IPS-18c (cell line): ENCODE results near the gene CHD6.

Experiments
- H3K4me3 ChIP-seq: 2 replicates; pipeline ENCODE4 v1.7.0; 2013; ENCODE audit warnings: low read depth, mild to moderate bottlenecking, low read length, moderate library complexity; ENCODE audit not compliant: insufficient read depth
- H3K9me3 ChIP-seq: one replicate; pipeline ENCODE4 v1.6.1; 2013; ENCODE audit warnings: mild to moderate bottlenecking, low read length, moderate library complexity; ENCODE audit not compliant: control insufficient read depth, insufficient read depth

The CHD6 gene

GRCh38 chr20:41534170-41534569 is 84.0 kb downstream of the CHD6 start:
- H3K9me3 ChIP-seq, result no peaks in the 10 kb centered on the region
- H3K4me3 ChIP-seq, result no peak overlapping the region

GRCh38 chr20:41533537-41534136 is 84.5 kb downstream of the CHD6 start:
- H3K9me3 ChIP-seq, result no peaks in the 10 kb centered on the region
- no peak overlapping the region for H3K4me3 ChIP-seq

- no peaks in the 10 kb centered on the region for H3K9me3 ChIP-seq
- H3K4me3 ChIP-seq, result no peak overlapping the region
Measured at GRCh38 chr20:41532935-41533334, 85.2 kb downstream of the CHD6 start.

DNA sequence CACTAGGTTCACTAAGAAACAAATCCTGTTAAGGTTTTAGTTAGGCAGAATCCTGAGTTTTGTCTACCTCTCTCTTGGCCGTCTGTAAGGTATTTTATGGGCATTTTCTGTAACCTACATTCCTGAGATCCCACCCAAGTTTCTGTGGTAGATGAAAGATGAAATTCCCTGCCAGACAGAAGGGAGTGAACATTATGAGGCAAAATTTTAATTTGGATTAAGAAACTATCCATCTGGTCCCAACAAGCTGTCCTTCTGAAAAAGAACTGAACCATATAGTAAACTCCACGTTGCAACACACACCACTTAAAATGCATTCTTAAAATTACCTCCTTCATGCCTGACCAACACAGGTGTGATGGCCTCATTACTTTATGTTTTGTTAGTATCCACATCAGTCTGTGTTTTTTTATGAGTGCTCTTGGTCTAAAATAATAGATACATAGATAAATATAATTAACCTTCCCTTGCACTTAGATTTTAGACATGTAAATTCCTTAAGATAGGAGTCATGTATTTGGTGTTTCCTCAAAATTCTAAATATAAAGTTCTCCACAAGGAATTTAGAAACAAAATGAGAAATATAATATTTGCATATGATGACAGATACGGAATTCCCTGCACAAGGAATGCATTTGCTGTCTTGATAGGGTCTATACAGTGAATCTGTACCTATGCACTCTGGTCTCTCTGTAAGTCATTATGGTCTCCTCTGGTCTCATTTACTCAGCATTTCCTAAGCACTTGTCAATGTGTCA is 86.5 kb downstream of the CHD6 start:
- H3K9me3 ChIP-seq, result no peaks in the 10 kb centered on the region
- no peak overlapping the region for H3K4me3 ChIP-seq

DNA sequence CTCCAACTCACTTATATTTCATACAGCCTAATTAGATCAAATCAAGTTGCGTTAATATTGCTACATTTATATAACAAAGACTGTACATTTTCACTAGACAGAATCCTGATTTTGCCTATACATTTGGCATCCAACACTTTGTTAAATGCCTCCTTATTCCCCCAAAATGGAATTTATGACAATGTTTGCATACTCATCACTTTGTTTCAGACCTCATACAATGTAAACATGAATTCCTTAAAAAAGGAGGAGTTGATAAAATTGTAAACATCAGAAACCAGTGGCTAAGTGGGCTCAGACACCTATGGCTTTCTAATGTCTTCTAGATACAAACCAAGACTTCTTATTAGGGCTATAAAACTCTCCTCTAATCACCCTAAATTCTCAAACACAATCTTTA is 87.3 kb downstream of the CHD6 start:
- no peak overlapping the region for H3K4me3 ChIP-seq
- no peaks in the 10 kb centered on the region for H3K9me3 ChIP-seq

- H3K4me3 ChIP-seq, result no peak overlapping the region
Measured at GRCh38 chr20:41526327-41526726, 91.8 kb downstream of the CHD6 start.

GRCh38 chr20:41524980-41525613 is 93.1 kb downstream of the CHD6 start:
- Histone ChIP-seq H3K9me3 (no peaks in the 10 kb centered on the region), H3K4me3 (no peak overlapping the region)

More at GRCh38 chr20:41526327-41526726, 91.8 kb downstream of the CHD6 start:
- no peaks in the 10 kb centered on the region for H3K9me3 ChIP-seq

DNA sequence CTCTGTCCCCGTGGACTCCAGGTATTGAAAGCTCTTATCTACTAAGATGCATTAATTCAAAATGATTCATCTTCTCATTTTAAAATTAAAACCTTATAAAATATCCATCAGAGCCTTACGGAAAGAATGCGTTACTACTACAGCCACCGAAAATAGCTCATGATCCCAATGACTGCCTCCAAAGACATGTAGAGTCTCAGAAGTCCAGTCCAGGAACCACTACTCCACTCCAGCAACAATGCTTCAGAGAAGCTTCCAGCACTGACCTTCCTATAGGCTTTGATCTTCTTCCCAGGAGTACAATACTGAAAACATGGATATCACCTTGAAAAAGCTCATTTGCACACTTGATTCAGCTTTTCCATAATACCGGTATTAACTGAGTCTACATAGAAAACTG is 94.3 kb downstream of the CHD6 start:
- Histone ChIP-seq H3K9me3 (no peaks in the 10 kb centered on the region), H3K4me3 (no peak overlapping the region)

DNA sequence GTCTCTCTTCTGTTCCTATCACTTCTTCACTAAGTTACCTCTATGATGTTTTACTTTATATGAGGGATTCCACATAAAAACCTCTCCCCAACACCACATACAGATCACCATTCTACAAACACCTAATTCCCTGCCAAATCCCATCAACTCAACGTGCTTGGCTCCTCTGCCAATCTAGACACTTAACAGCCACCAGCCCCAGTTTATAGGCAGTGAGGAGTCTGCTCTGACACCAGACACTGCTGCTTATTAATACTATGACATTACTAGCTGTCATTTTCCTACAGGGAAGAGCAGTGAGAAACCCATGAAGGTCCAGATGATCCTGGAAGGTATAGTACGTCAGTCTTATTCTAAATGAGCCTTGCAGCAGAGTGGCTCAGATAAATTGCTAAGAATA is 104.3 kb downstream of the CHD6 start:
- no peaks in the 10 kb centered on the region for H3K9me3 ChIP-seq
- H3K4me3 ChIP-seq, result no peak overlapping the region

GRCh38 chr20:41512624-41513023 is 105.6 kb downstream of the CHD6 start:
- Histone ChIP-seq H3K9me3 (no peaks in the 10 kb centered on the region), H3K4me3 (no peak overlapping the region)

- H3K4me3 ChIP-seq, result no peak overlapping the region
- H3K9me3 ChIP-seq, result no peaks in the 10 kb centered on the region
Measured at GRCh38 chr20:41510847-41511450, 107.2 kb downstream of the CHD6 start.

GRCh38 chr20:41510224-41510623 is 108.0 kb downstream of the CHD6 start:
- Histone ChIP-seq H3K9me3 (no peaks in the 10 kb centered on the region), H3K4me3 (no peak overlapping the region)

DNA sequence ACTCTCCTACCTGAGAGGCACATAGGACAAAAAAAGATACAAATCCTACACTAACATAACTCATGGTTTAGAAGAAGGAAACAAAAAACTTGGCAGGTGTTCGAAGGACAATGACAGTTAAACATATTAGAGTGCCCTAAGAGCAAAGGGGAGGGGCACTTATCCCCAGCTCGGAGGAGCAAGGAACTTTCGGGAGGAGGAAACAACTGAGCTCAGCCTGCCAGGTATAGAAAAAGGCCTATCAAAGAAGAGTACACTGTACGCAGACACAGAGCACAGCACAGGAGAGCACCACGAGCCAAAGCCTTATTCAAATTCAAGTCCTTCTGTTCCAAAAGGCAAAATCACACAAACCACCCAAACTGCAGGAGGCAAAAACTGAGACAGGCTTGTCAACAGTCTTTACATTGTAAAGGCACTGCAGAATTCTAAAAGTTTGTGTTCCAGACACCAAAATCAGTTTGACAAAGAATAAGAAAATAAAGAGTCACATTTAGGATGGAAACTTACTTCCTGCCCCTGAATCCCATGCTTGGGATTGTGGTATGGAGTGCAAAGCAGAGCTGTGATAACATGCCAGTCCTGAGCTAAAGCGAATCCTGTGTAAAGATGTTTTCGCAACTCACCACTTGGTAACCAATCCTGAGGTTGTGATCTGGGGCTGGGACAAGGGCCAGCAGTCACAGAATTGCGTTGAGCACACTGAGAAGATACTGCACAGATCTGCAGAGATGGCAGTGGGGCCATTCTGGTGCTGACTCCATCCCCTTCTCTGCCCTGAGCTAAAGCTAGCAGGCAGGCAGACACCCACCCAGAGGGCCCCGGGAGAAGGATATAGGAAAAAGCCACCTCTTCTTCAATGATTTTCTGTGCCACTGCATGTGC is 108.6 kb downstream of the CHD6 start:
- H3K4me3 ChIP-seq, result no peak overlapping the region
- H3K9me3 ChIP-seq, result no peaks in the 10 kb centered on the region

DNA sequence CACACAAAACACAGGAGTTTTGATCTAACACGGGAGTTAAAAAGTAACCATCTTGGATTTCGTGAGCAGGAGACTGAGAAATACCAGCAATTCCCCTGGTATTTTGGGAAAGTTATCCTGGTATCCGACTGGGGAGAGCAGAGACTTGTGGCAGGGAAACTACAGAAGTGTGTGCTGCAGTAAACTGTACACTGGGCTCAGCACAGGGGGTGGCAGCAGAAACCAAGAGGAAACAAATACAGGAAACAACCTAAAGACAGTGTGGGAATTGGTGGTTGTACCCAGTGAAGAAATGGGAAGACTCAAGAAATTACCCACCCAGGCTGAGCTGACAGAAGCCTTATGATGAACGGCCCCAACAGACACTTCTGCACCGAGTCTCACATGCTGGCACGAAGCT is 109.8 kb downstream of the CHD6 start:
- Histone ChIP-seq H3K9me3 (no peaks in the 10 kb centered on the region), H3K4me3 (no peak overlapping the region)

- Histone ChIP-seq H3K4me3 (no peak overlapping the region), H3K9me3 (no peaks in the 10 kb centered on the region)
Measured at GRCh38 chr20:41507851-41508250, 110.3 kb downstream of the CHD6 start.

DNA sequence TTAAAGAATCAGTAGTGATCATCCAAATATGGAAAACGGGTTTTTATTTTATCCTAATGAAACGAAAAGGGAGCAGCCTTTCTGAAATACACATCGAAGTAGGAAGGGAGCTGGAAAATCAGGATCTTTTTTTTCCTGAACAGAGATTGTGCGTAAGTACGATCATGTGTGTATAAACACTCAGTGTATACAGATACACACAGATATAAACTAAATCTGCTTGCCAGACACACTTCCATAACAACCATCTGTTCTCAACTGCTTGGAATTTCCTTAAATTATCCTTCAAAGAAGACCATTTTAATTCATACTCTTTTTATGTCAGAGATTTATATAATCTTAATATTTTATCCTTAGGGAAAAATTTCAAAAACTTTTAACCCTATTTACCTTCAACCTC is 110.7 kb downstream of the CHD6 start:
- Histone ChIP-seq H3K4me3 (no peak overlapping the region), H3K9me3 (no peaks in the 10 kb centered on the region)

- Histone ChIP-seq H3K4me3 (no peak overlapping the region), H3K9me3 (no peaks in the 10 kb centered on the region)
Measured at GRCh38 chr20:41506192-41506915, 111.8 kb downstream of the CHD6 start.
